ENCODE results near the gene RASGRP4. TPM values are rescaled to one million over a fixed set of nuclear protein-coding genes. Genes with fewer than 3 reads are reported as not detected.

The RASGRP4 gene
- total RNA-seq, 1 donor from 2014 or later = not detected

DNA sequence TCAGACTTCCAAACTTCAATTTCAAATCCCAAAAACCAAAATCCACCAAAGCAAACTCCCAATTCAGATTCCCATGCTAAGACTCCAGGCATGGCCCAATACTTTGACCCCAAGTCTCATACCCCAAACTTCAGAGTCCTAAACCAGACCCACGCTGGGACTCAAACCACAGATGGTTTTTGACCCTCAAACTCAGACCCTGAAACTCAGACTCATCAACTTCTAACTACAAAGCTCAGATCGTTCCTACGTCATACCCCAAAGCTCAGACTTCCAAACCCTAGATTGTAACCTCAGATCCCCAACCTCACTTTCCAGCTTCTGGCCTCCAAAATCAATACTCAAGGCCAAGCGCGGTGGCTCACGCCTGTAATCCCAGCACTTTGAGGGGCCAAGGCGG lies 19.3 kb upstream of the RASGRP4 start:
- TF ChIP-seq, protein P1, sequence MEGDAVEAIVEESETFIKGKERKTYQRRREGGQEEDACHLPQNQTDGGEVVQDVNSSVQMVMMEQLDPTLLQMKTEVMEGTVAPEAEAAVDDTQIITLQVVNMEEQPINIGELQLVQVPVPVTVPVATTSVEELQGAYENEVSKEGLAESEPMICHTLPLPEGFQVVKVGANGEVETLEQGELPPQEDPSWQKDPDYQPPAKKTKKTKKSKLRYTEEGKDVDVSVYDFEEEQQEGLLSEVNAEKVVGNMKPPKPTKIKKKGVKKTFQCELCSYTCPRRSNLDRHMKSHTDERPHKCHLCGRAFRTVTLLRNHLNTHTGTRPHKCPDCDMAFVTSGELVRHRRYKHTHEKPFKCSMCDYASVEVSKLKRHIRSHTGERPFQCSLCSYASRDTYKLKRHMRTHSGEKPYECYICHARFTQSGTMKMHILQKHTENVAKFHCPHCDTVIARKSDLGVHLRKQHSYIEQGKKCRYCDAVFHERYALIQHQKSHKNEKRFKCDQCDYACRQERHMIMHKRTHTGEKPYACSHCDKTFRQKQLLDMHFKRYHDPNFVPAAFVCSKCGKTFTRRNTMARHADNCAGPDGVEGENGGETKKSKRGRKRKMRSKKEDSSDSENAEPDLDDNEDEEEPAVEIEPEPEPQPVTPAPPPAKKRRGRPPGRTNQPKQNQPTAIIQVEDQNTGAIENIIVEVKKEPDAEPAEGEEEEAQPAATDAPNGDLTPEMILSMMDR (IDR thresholded peaks at IDR 0.05) = no peak
- no peaks in the 10 kb centered on the region for H3K9me3 Mint-ChIP-seq (ENCODE audit: low read depth)
- peaks cover 38% of the 10 kb centered on the region for H3K27me3 Mint-ChIP-seq (ENCODE audit: low read depth)
- H3K36me3 Mint-ChIP-seq (ENCODE audit: low read depth) = no peaks in the 10 kb centered on the region
- no peak for DNase-seq (ENCODE audit: low spot score)
- H3K27ac Mint-ChIP-seq (ENCODE audit: unreplicated experiment) = no peak overlapping the region
- H3K4me3 Mint-ChIP-seq (ENCODE audit: unreplicated experiment) = no peak overlapping the region
- no peaks in the 10 kb centered on the region for H3K4me1 Mint-ChIP-seq (ENCODE audit: low read depth)

DNA sequence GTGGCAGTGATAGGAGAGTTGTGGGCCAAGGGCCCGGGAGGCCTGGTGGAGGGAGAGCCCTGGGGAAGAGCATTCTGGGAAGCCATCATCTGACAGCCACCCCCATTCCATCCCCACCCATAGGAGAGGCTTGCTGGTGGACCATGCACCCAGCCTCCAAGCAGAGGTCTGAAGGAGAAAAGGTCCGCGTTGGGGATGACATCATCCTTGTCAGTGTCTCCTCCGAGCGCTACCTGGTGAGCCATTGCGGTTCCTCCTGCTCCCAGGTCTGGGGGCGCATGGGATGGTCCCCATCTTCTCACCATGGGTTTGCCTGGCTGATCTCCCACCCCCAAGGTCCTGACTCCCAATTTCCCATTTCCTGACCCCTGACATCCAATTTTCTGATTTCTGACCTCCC lies 18.0 kb upstream of the RASGRP4 start:
- Mint-ChIP-seq H3K27ac (ENCODE audit: unreplicated experiment) (no peak overlapping the region), H3K9me3 (ENCODE audit: low read depth) (no peaks in the 10 kb centered on the region), H3K36me3 (ENCODE audit: low read depth) (no peaks in the 10 kb centered on the region), H3K27me3 (ENCODE audit: low read depth) (peaks cover 28% of the 10 kb centered on the region), H3K4me1 (ENCODE audit: low read depth) (no peaks in the 10 kb centered on the region), H3K4me3 (ENCODE audit: unreplicated experiment) (no peak overlapping the region)
- TF ChIP-seq, protein P1 (IDR thresholded peaks at IDR 0.05) = no peak
- no peak for DNase-seq (ENCODE audit: low spot score)

DNA sequence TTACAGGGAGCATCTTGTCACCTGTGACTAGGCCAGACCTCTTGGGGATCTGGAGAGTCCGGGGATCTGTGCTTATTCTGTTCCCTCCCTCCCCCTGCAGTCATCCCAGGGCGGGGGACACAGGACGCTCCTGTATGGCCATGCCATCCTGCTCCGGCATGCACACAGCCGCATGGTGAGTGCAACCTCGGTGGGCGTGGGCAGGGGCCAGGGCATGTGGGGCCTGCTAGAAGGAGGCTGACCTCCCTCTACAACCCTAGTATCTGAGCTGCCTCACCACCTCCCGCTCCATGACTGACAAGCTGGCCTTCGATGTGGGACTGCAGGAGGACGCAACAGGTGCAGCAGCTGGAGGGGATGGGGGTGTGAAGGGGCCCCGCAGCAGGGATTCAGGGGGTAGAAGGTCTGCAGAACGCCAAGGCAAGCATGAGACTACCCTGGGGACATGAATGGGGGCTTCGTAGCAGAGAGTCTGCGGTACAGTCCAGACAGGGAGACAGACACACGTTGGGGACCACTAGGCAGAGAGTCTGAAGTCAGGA lies 17.5 kb upstream of the RASGRP4 start:
- H3K27ac Mint-ChIP-seq (ENCODE audit: unreplicated experiment) = no peak overlapping the region
- DNase-seq (ENCODE audit: low spot score) = no peak
- no peaks in the 10 kb centered on the region for H3K36me3 Mint-ChIP-seq (ENCODE audit: low read depth)
- H3K4me3 Mint-ChIP-seq (ENCODE audit: unreplicated experiment) = no peak overlapping the region
- TF ChIP-seq, protein P1 (IDR thresholded peaks at IDR 0.05) = no peak
- H3K4me1 Mint-ChIP-seq (ENCODE audit: low read depth) = no peaks in the 10 kb centered on the region
- H3K9me3 Mint-ChIP-seq (ENCODE audit: low read depth) = no peaks in the 10 kb centered on the region
- peaks cover 23% of the 10 kb centered on the region for H3K27me3 Mint-ChIP-seq (ENCODE audit: low read depth)

DNA sequence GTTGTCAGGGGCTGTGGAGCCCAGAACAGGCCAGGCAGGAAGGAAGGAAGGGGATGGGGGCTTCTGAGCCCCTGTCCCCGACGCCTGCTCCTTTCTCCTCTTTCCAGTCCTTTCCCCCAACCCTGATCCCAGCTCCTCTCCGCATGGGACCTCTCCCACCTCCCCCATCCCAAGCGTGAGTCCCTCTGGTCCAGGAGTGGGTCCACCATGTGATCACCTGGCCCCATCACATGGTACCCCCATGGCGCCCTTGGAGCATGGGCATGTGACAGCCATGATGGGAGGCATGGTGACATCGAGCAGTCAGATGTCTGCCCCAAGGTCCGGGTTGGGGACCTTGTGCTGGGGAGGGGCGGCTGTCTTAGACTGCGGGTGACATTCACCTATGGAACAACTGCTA lies 16.7 kb upstream of the RASGRP4 start:
- Mint-ChIP-seq H3K4me3 (ENCODE audit: unreplicated experiment) (no peak overlapping the region), H3K36me3 (ENCODE audit: low read depth) (no peaks in the 10 kb centered on the region), H3K27me3 (ENCODE audit: low read depth) (peaks cover 23% of the 10 kb centered on the region), H3K9me3 (ENCODE audit: low read depth) (no peaks in the 10 kb centered on the region), H3K27ac (ENCODE audit: unreplicated experiment) (no peak overlapping the region), H3K4me1 (ENCODE audit: low read depth) (no peaks in the 10 kb centered on the region)
- no peak for DNase-seq (ENCODE audit: low spot score)
- TF ChIP-seq, protein P1 (IDR thresholded peaks at IDR 0.05) = no peak

DNA sequence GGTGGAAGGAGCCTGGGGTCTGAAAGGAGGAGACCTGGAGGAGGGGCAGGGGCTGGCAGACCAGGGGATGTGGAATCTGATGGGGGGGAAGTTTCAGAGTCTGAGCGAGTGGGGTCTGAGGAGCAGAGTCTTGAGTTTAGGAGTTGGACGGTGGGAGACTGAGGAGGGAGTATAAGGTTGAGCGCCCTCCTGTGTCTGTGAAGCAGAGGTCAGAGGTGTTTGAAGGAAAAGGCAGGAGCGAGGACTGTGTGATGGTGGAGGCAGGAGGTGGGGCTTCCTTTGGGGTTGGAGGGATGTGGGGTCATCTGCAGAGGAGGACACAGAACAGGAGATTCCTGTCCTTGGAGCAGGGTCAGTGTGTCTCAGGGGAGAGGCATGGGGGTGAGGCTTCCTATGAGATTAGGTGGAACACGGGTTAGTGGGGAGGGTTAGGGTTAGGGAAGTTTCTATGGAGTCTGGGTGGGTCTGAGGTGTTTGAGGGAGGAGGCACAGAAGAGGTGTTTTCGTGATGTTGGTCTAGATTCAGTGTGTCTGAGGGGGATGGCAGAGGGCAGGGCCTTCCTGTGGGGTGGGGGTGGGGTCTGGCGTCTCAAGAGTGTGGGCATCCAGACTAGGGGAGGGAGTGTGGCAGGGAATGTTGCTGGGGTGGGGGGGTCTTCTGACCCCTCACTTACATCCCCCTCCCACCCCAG lies 15.8 kb upstream of the RASGRP4 start:
- Mint-ChIP-seq H3K4me1 (ENCODE audit: low read depth) (no peaks in the 10 kb centered on the region), H3K9me3 (ENCODE audit: low read depth) (no peaks in the 10 kb centered on the region), H3K4me3 (ENCODE audit: unreplicated experiment) (no peak overlapping the region), H3K36me3 (ENCODE audit: low read depth) (no peaks in the 10 kb centered on the region), H3K27me3 (ENCODE audit: low read depth) (peaks cover 23% of the 10 kb centered on the region), H3K27ac (ENCODE audit: unreplicated experiment) (no peak overlapping the region)
- no peak for DNase-seq (ENCODE audit: low spot score)
- TF ChIP-seq, protein P1 (IDR thresholded peaks at IDR 0.05) = peak; percentile 8
